GM21423 (cell line): ENCODE measurements around the gene ZNF608.

Experiments used
- ATAC-seq: cut with Tn5 transposase; IDR thresholded peaks from one replicate; pipeline ENCODE4 v1.9.1; 2021; ENCODE audit warnings: mild to moderate bottlenecking, moderate library complexity; ENCODE audit not compliant: unreplicated experiment

ZNF608 gene

DNA sequence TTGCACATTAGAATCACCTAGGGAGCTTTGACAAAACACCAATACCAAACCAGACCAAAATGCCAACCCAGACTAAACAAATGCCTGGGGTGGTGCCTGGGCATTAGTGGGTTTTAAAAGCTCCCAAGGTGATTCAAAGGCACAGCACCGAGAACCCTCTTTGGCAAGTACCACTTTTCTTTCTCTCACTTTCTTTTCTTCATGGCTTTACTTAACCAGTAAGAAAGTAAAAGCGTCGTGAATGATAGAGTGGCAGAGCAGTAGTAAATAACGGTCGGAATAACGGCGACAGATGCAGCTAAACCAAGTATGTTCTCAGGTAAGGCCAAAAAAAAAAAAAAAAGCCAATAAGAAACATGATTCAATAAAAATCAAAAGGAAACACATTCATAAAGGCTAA lies 49.5 kb downstream of the ZNF608 start:
- ATAC-seq, result no peak
